COLO829 (cell line): ENCODE results near the gene MEGF11.
A peak's percentile ranks its signal among the peaks of the same experiment; 100 is the strongest.

Experiments
- DNase-seq: peaks from one replicate; pipeline ENCODE4 v3.0.0; 2012; ENCODE audit warnings: low spot score

Gene MEGF11

GRCh38 chr15:66239514-66239913 lies 14.0 kb downstream of the MEGF11 start:
- no peak for DNase-seq

- DNase-seq, result no peak
These were observed 15.2 kb downstream of the MEGF11 start for GRCh38 chr15:66238318-66238717.

- no peak for DNase-seq
These were observed 15.9 kb downstream of the MEGF11 start for GRCh38 chr15:66237513-66238235.

GRCh38 chr15:66236806-66237375 lies 16.7 kb downstream of the MEGF11 start:
- no peak for DNase-seq

- no peak for DNase-seq
These were observed 17.7 kb downstream of the MEGF11 start for GRCh38 chr15:66235866-66236265.

GRCh38 chr15:66234798-66235197 lies 18.8 kb downstream of the MEGF11 start:
- no peak for DNase-seq

- DNase-seq, result peak; percentile 56
These were observed 19.8 kb downstream of the MEGF11 start for GRCh38 chr15:66233487-66234415.

GRCh38 chr15:66232267-66232625 lies 21.3 kb downstream of the MEGF11 start:
- no peak for DNase-seq

- no peak for DNase-seq
These were observed 21.9 kb downstream of the MEGF11 start for GRCh38 chr15:66231394-66232266.

- no peak for DNase-seq
These were observed 23.6 kb downstream of the MEGF11 start for GRCh38 chr15:66229790-66230465.

- DNase-seq, result no peak
These were observed 24.5 kb downstream of the MEGF11 start for GRCh38 chr15:66228807-66229735.

- no peak for DNase-seq
These were observed 26.8 kb downstream of the MEGF11 start for GRCh38 chr15:66226736-66227135.

GRCh38 chr15:66225656-66226274 lies 27.8 kb downstream of the MEGF11 start:
- DNase-seq, result no peak

- DNase-seq, result no peak
These were observed 28.6 kb downstream of the MEGF11 start for GRCh38 chr15:66224946-66225345.

GRCh38 chr15:66222273-66223198 lies 31.0 kb downstream of the MEGF11 start:
- DNase-seq, result no peak

- no peak for DNase-seq
These were observed 32.4 kb downstream of the MEGF11 start for GRCh38 chr15:66221126-66221525.

GRCh38 chr15:66220601-66221000 lies 32.9 kb downstream of the MEGF11 start:
- DNase-seq, result no peak

- DNase-seq, result no peak
These were observed 34.2 kb downstream of the MEGF11 start for GRCh38 chr15:66219339-66219738.

GRCh38 chr15:66216806-66217205 lies 36.7 kb downstream of the MEGF11 start:
- no peak for DNase-seq
